Measurements from ENCODE around the gene FAR2. TPM values are rescaled to one million over a fixed set of nuclear protein-coding genes. Genes with fewer than 3 reads are reported as not detected.
"Not testable (repeated sequence)": the region's sequence is repeated elsewhere in the genome, so short reads cannot be mapped to it uniquely, and the experiment has no call there.

The FAR2 gene
- total RNA-seq, 1 donor from 2014 or later = 15.9 TPM

GRCh38 chr12:29288031-29288430, 139.0 kb downstream of the FAR2 start:
- no peaks in the 10 kb centered on the region for H3K27me3 Mint-ChIP-seq
- peaks cover 7% of the 10 kb centered on the region for H3K9me3 Mint-ChIP-seq
- TF ChIP-seq, protein P1, sequence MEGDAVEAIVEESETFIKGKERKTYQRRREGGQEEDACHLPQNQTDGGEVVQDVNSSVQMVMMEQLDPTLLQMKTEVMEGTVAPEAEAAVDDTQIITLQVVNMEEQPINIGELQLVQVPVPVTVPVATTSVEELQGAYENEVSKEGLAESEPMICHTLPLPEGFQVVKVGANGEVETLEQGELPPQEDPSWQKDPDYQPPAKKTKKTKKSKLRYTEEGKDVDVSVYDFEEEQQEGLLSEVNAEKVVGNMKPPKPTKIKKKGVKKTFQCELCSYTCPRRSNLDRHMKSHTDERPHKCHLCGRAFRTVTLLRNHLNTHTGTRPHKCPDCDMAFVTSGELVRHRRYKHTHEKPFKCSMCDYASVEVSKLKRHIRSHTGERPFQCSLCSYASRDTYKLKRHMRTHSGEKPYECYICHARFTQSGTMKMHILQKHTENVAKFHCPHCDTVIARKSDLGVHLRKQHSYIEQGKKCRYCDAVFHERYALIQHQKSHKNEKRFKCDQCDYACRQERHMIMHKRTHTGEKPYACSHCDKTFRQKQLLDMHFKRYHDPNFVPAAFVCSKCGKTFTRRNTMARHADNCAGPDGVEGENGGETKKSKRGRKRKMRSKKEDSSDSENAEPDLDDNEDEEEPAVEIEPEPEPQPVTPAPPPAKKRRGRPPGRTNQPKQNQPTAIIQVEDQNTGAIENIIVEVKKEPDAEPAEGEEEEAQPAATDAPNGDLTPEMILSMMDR (conservative IDR thresholded peaks at IDR 0.05) = no peak
- H3K4me3 Mint-ChIP-seq = no peak overlapping the region
- peaks cover 28% of the 10 kb centered on the region for H3K36me3 Mint-ChIP-seq
- peaks cover 4% of the 10 kb centered on the region for H3K4me1 Mint-ChIP-seq (ENCODE audit: unreplicated experiment)
- H3K27ac Mint-ChIP-seq = no peak overlapping the region
- no peak for DNase-seq (ENCODE audit: extremely low spot score, unreplicated experiment)

DNA sequence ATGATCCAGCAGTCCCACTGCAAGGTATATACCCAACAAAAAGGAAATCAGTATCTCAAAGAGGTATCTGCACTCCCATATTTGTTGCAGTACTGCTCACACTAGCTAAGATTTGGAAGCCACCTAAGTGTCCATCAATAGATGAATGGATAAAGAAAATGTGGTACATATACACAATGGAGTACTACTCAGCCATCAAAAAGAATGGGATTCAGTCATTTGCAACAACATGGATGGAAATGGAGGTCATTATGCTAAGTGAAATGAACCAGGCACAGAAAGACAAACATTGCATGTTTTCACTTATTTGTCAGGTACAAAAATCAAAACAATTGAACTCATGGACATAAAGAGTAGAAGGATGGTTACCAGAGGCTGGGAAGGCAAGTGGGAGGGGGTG, 141.4 kb downstream of the FAR2 start:
- H3K4me3 Mint-ChIP-seq; DNase-seq (ENCODE audit: extremely low spot score, unreplicated experiment); H3K27ac Mint-ChIP-seq; H3K4me1 Mint-ChIP-seq (ENCODE audit: unreplicated experiment); H3K9me3 Mint-ChIP-seq; H3K27me3 Mint-ChIP-seq: not testable (repeated sequence)
- peaks cover 18% of the 10 kb centered on the region for H3K36me3 Mint-ChIP-seq

DNA sequence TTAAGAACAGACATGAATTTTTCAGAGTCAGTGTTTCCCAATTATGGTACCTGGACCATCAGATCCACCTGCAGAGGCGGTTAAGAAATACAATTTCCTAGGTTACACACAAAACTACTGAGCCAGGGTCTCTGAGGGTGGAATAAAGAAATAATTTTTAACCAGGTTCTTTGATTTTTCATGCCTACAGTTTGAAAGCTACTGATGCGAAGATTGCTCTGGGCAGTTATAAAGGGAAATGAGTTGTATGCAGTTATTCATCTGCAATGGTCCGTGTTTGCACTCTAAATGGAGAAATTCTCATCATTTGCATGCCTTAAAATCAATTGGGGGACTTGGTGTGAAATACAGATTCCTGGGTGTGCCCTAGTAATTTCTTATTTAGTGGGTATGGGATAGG, 142.1 kb downstream of the FAR2 start:
- Mint-ChIP-seq H3K9me3 (no peaks in the 10 kb centered on the region), H3K27me3 (no peaks in the 10 kb centered on the region), H3K4me1 (ENCODE audit: unreplicated experiment) (peaks cover 4% of the 10 kb centered on the region), H3K4me3 (no peak overlapping the region), H3K27ac (no peak overlapping the region), H3K36me3 (peaks cover 18% of the 10 kb centered on the region)
- no peak for DNase-seq (ENCODE audit: extremely low spot score, unreplicated experiment)
- TF ChIP-seq, protein P1 (conservative IDR thresholded peaks at IDR 0.05) = no peak

GRCh38 chr12:29299633-29300032, 150.6 kb downstream of the FAR2 start:
- DNase-seq (ENCODE audit: extremely low spot score, unreplicated experiment) = no peak
- TF ChIP-seq, protein P1 (conservative IDR thresholded peaks at IDR 0.05) = no peak
- peaks cover 21% of the 10 kb centered on the region for H3K36me3 Mint-ChIP-seq
- H3K9me3 Mint-ChIP-seq = peaks cover 6% of the 10 kb centered on the region
- no peak overlapping the region for H3K4me3 Mint-ChIP-seq
- H3K27ac Mint-ChIP-seq = no peak overlapping the region
- H3K27me3 Mint-ChIP-seq = peaks cover 16% of the 10 kb centered on the region
- no peaks in the 10 kb centered on the region for H3K4me1 Mint-ChIP-seq (ENCODE audit: unreplicated experiment)

DNA sequence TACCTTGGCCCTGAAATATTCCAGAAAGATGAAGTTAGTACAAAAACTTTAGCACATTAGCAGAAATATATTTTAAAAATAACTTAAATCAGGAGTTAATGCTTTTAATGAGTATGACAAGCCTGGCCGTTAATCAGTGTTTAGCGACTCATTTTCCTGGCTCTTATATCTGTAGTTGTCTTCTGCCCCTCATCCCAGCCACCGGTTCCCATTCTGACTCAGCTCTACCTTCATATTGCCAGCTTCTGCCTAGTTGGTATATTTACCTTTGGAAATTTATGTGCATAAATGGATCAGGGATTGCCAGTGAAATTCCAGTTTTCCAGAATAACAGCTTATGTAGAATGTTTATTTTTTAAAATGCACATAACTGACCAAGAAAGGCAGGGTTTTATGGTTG, 152.0 kb downstream of the FAR2 start:
- Mint-ChIP-seq H3K4me1 (ENCODE audit: unreplicated experiment) (no peaks in the 10 kb centered on the region), H3K36me3 (peaks cover 21% of the 10 kb centered on the region), H3K9me3 (peaks cover 6% of the 10 kb centered on the region), H3K27ac (no peak overlapping the region), H3K27me3 (peaks cover 16% of the 10 kb centered on the region), H3K4me3 (no peak overlapping the region)
- TF ChIP-seq, protein P1 (conservative IDR thresholded peaks at IDR 0.05) = no peak
- DNase-seq (ENCODE audit: extremely low spot score, unreplicated experiment) = no peak

DNA sequence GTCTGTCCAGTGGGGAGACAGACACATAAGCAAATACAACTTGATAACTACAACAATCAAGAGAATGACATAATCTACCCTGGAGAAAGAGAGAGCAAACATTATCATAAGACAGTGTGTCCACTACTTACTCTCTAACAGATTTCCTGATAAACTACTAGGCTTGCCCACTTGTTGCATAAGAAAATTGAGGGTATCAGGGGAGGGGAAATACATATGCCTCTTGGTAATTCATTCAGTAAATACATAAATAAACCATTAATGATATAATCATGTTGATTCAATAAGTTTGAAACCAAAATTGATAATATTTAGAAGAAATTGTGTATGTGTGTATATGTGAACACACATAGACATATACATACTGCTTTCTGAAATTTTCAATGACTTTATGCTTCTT, 155.3 kb downstream of the FAR2 start:
- H3K27ac Mint-ChIP-seq = no peak overlapping the region
- peaks cover 6% of the 10 kb centered on the region for H3K9me3 Mint-ChIP-seq
- H3K4me1 Mint-ChIP-seq (ENCODE audit: unreplicated experiment) = no peaks in the 10 kb centered on the region
- TF ChIP-seq, protein P1 (conservative IDR thresholded peaks at IDR 0.05) = no peak
- H3K4me3 Mint-ChIP-seq = no peak overlapping the region
- DNase-seq (ENCODE audit: extremely low spot score, unreplicated experiment) = no peak
- H3K36me3 Mint-ChIP-seq = peaks cover 20% of the 10 kb centered on the region
- peaks cover 13% of the 10 kb centered on the region for H3K27me3 Mint-ChIP-seq

Measured in type B pancreatic cell (in vitro differentiated cells).